ENCODE results near the gene TIA1. TPM values are rescaled to one million over a fixed set of nuclear protein-coding genes. Genes with fewer than 3 reads are reported as not detected.

Gene TIA1
- total and polyA plus RNA-seq, 2 donors (not counting 1 experiment from before 2014, with no cell fraction given) = 64.5 to 138 TPM

DNA sequence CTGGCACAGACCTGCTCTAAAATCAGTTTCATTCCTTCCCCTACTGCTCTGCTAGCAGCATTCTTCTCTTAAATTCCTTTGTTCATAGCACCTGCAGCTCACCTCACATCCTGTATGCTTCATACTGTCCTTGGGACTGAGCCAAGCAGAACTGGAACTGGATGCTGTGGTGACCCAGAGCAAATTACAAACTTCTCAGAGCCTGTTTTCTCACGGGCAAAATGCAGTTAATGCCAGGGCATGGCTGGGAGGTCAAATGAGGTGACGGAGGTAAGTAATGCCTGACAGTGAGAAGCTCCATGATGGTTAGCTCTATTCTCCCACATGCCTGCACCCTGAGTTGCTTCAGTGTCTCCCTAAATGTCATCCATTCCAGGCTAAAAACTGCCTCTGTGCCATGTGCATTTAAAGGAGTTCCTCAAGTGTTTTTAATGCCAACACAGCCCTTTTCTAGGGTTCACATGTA lies 87.3 kb downstream of the TIA1 start:
- no peak overlapping the region for H3K4me2 ChIP-seq (ENCODE audit: extremely low read depth, insufficient read depth, low read length)
- no peak for DNase-seq (ENCODE audit: low read depth in 2 of 2)
- H3K4me1 ChIP-seq (ENCODE audit: control insufficient read depth, extremely low read depth, insufficient read depth, low read length) = no peaks in the 10 kb centered on the region
- H3K9ac ChIP-seq (ENCODE audit: insufficient read depth, low read length) = no peak overlapping the region
- no peaks in the 10 kb centered on the region for H4K20me1 ChIP-seq (ENCODE audit: control insufficient read depth, extremely low read depth, insufficient read depth, low read length)
- H3K27me3 ChIP-seq (ENCODE audit: control insufficient read depth, insufficient read depth, low read length) = no peaks in the 10 kb centered on the region
- H3K79me2 ChIP-seq (ENCODE audit: control insufficient read depth, insufficient read depth, low read length) = no peaks in the 10 kb centered on the region
- no peaks in the 10 kb centered on the region for H3K9me3 ChIP-seq (ENCODE audit: control insufficient read depth, insufficient read depth, low read depth, low read length)
- no peak overlapping the region for H3K4me3 ChIP-seq (replicated peaks in 1 of 4; ENCODE audit: control extremely low read depth in 1 of 4, insufficient read depth in 1 of 4, low read depth in 3 of 4, low read length in 4 of 4)
- TF ChIP-seq EZH2 (IDR thresholded peaks at IDR 0.05; ENCODE audit: low read length, missing control alignments) = no peak
- TF ChIP-seq, protein P1, sequence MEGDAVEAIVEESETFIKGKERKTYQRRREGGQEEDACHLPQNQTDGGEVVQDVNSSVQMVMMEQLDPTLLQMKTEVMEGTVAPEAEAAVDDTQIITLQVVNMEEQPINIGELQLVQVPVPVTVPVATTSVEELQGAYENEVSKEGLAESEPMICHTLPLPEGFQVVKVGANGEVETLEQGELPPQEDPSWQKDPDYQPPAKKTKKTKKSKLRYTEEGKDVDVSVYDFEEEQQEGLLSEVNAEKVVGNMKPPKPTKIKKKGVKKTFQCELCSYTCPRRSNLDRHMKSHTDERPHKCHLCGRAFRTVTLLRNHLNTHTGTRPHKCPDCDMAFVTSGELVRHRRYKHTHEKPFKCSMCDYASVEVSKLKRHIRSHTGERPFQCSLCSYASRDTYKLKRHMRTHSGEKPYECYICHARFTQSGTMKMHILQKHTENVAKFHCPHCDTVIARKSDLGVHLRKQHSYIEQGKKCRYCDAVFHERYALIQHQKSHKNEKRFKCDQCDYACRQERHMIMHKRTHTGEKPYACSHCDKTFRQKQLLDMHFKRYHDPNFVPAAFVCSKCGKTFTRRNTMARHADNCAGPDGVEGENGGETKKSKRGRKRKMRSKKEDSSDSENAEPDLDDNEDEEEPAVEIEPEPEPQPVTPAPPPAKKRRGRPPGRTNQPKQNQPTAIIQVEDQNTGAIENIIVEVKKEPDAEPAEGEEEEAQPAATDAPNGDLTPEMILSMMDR (conservative IDR thresholded peaks at IDR 0.05 in 1 of 2, IDR thresholded peaks at IDR 0.05 in 1 of 2; ENCODE audit: low read depth in 1 of 2, low read length in 2 of 2) = no peak
- no peak overlapping the region for H2AFZ ChIP-seq (ENCODE audit: low read length)
- H3K27ac ChIP-seq (ENCODE audit: insufficient read depth, low read length) = no peak overlapping the region
- peaks cover 2% of the 10 kb centered on the region for H3K36me3 ChIP-seq (ENCODE audit: control insufficient read depth, insufficient read depth, low read length)

DNA sequence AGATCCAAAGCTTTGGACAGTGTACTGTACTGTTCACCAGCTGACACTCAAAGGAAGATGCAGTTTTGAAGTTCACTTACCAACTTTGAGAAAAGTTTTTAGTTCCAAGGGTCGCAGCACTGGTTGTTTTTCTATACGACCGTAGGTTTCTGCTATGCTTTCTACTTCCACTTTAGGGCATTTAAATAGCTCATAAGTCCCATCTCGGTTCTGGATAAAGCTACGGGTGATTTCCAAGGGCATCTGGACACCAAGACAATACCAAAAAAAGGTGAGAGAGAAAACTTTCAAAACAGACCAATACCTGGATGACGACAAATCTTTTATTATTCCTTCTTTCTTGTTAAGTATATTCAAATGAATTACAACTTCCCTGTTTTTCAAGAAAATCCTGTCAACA lies 87.9 kb downstream of the TIA1 start:
- Histone ChIP-seq H3K27ac (ENCODE audit: insufficient read depth, low read length) (no peak overlapping the region), H3K27me3 (ENCODE audit: control insufficient read depth, insufficient read depth, low read length) (no peaks in the 10 kb centered on the region), H3K4me2 (ENCODE audit: extremely low read depth, insufficient read depth, low read length) (no peak overlapping the region), H3K36me3 (ENCODE audit: control insufficient read depth, insufficient read depth, low read length) (peaks cover 2% of the 10 kb centered on the region), H4K20me1 (ENCODE audit: control insufficient read depth, extremely low read depth, insufficient read depth, low read length) (no peaks in the 10 kb centered on the region), H3K4me3 (replicated peaks in 1 of 4; ENCODE audit: control extremely low read depth in 1 of 4, insufficient read depth in 1 of 4, low read depth in 3 of 4, low read length in 4 of 4) (no peak overlapping the region), H2AFZ (ENCODE audit: low read length) (no peak overlapping the region), H3K9me3 (ENCODE audit: control insufficient read depth, insufficient read depth, low read depth, low read length) (no peaks in the 10 kb centered on the region), H3K79me2 (ENCODE audit: control insufficient read depth, insufficient read depth, low read length) (no peaks in the 10 kb centered on the region), H3K4me1 (ENCODE audit: control insufficient read depth, extremely low read depth, insufficient read depth, low read length) (no peaks in the 10 kb centered on the region), H3K9ac (ENCODE audit: insufficient read depth, low read length) (no peak overlapping the region)
- DNase-seq (ENCODE audit: low read depth in 2 of 2) = no peak
- TF ChIP-seq EZH2 (IDR thresholded peaks at IDR 0.05; ENCODE audit: low read length, missing control alignments) = no peak
- TF ChIP-seq, protein P1 (conservative IDR thresholded peaks at IDR 0.05 in 1 of 2, IDR thresholded peaks at IDR 0.05 in 1 of 2; ENCODE audit: low read depth in 1 of 2, low read length in 2 of 2) = no peak

Other genes with a start within 250 kb of the TIA1 start
- 30.6 and 42.1 TPM in 2 replicates for gene PCBP1, start 161.2 kb downstream of the TIA1 start, total RNA-seq
- gene PCBP1, start 161.2 kb downstream of the TIA1 start, polyA plus RNA-seq = 104 and 143 TPM in 2 replicates
- 24.9 and 32.7 TPM in 2 replicates for gene C2orf42, start 57.6 kb downstream of the TIA1 start, total RNA-seq
- gene C2orf42, start 57.6 kb downstream of the TIA1 start, polyA plus RNA-seq = 9.1 and 9.8 TPM in 2 replicates
- 68.3 and 86.0 TPM in 2 replicates for gene PCYOX1, start 9.5 kb upstream of the TIA1 start, total RNA-seq
- 61.0 and 163 TPM in 2 replicates for gene PCYOX1, start 9.5 kb upstream of the TIA1 start, polyA plus RNA-seq
- gene SNRPG, start 45.1 kb upstream of the TIA1 start, total RNA-seq = 105 and 179 TPM in 2 replicates
- gene SNRPG, start 45.1 kb upstream of the TIA1 start, polyA plus RNA-seq = 167 and 328 TPM in 2 replicates
- gene FAM136A, start 53.4 kb upstream of the TIA1 start, total RNA-seq = 15.7 and 16.4 TPM in 2 replicates
- gene FAM136A, start 53.4 kb upstream of the TIA1 start, polyA plus RNA-seq = 31.2 and 37.2 TPM in 2 replicates

Data from fibroblast of lung (primary cell).